Neuron (in vitro differentiated cells): ENCODE measurements around the gene RHBDD3.
"Not testable (repeated sequence)": the region's sequence is repeated elsewhere in the genome, so short reads cannot be mapped to it uniquely, and the experiment has no call there.

Source experiments
- H2AFZ ChIP-seq: one replicate; pipeline ENCODE4 v1.6.1; 2013; ENCODE audit warnings: low read depth, mild to moderate bottlenecking, inconsistent platforms, low read length, moderate library complexity
- H3K27me3 ChIP-seq: one replicate; pipeline ENCODE4 v1.6.1; 2013; ENCODE audit warnings: low read length; ENCODE audit not compliant: insufficient read depth
- H3K36me3 ChIP-seq: one replicate; pipeline ENCODE4 v1.6.1; 2013; ENCODE audit warnings: low read length; ENCODE audit not compliant: insufficient read depth
- H3K4me1 ChIP-seq: one replicate; pipeline ENCODE4 v1.6.1; 2013; ENCODE audit warnings: low read length; ENCODE audit not compliant: insufficient read depth
- H3K4me3 ChIP-seq: 2 replicates; pipeline ENCODE4 v1.5.1; 2013; ENCODE audit warnings: mild to moderate bottlenecking, low read length, moderate library complexity
- H3K9me3 ChIP-seq: one replicate; pipeline ENCODE4 v1.6.1; 2013; ENCODE audit warnings: low read length

Gene RHBDD3

DNA sequence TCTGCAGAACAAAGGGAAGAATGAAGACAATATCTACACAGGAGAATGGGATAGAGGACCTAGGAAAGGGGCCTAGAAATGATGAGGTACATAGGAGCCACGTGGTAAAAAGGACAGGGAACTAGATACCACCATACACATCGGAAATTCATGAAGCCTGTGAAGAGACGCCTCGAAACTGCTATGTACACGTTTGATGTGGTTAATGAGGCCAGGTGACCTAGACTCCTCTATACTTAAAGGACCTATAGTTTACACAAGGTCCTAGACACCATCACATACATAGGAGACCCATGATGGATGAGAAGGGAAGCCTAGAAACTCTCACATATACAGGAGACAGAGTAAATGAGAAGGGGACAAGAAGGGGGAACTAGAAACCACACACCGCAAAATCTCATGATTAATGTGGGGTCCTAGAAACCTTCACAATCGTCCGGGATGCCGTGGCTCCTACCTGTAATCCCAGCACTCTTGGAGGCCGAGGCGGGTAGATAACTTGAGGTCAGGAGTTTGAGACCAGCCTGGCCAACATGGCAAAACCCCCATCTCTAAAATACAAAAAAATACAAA lies 23.8 kb downstream of the RHBDD3 start:
- no peak overlapping the region for H3K4me3 ChIP-seq
- no peaks in the 10 kb centered on the region for H3K4me1 ChIP-seq
- peaks cover 10% of the 10 kb centered on the region for H3K9me3 ChIP-seq
- H3K27me3 ChIP-seq: no peaks in the 10 kb centered on the region
- no peaks in the 10 kb centered on the region for H3K36me3 ChIP-seq
- H2AFZ ChIP-seq: no peak overlapping the region

DNA sequence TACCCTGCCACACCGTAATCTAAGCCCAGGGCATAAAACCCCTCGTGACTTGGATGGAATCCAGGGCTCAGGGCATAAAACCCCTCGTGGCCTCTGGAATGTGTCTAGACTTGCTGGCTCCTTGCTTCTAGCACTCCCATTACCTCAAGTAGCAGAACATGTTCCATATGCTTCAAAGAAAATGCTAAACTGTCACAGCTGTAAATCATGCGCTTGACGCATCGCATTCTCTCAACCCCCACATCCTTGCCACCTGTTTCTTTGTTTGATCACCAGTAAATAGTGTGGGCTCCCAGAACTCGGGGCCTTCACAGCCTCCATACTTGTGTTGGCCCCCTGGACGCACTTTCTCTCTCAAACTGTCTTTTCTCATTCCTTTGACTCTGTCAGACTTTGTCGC lies 27.3 kb downstream of the RHBDD3 start:
- not testable (repeated sequence) for H3K36me3 ChIP-seq, H3K4me1 ChIP-seq, H3K4me3 ChIP-seq, H2AFZ ChIP-seq, H3K9me3 ChIP-seq, H3K27me3 ChIP-seq

DNA sequence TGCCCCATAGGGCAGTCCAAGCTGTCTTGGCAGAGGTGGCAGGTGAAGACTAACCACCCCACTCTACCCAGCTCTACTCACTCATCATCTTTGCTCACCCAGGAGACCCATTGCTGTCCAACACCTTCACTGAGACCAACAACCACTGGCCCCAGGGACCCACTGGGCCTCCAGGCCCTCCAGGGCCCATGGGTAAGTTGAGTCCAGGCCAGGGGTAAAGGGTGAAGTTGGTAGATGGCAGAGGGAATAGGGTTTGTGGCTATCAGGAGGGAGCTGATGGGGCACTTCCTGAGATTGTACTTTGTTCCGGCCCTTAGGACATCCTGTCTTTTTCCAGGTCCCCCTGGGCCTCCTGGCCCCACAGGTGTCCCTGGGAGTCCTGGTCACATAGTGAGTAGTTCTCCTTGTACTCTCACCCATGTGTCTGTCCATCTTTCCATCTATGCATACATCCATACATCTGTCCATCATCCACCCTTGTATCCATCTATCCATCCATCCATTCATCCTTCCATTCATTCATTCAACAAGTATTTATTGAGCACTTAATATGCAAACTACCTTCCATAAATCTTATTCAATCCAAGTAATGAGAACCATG lies 34.4 kb downstream of the RHBDD3 start:
- Histone ChIP-seq H3K4me1 (no peaks in the 10 kb centered on the region), H3K4me3 (no peak overlapping the region), H2AFZ (no peak overlapping the region), H3K36me3 (no peaks in the 10 kb centered on the region), H3K27me3 (no peaks in the 10 kb centered on the region), H3K9me3 (peaks cover 4% of the 10 kb centered on the region)

DNA sequence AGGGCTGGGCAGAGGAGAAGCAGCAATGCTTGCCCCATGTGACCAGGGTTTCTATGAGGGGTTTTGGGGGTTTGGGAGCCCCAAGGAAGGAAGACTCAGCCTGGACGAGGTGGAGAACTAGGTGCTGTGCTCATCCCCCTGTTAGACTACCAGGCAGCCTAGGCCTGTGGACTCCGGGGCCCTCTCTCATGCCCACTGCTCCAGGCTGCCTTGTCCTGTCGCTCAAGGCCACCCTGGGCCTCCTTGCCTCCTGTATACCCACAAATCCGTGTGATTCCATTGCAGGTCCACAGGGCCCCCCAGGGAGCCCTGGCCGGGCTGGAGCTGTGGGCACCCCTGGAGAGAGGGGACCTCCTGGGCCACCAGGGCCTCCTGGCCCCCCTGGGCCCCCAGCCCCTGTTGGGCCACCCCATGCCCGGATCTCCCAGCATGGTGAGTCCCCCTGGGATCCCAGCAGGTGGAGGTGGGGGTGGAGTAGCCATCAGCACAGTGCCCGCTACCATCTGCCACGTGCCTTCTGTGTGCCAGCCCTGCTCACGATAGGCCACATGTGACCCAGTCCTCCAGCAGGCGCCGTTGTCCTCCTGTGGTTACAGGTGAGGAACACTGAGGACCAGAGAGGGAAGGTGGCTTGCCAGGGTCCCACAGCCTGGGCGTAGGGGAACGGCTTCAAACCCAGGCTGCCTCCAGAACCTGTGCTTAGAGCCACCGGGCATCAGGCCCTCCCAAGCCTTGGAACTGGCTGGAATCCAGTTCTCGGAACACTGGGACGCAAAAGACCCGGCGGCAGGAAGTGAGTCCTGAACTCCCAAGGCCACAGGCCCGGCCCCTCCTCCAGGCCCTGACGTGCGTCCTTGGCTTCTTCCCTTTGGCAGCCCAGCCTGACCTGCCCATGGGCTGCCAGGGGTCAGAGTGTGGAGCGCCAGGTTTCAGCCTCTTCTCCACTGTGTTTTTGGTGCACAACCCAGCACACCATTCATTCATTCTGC lies 35.5 kb downstream of the RHBDD3 start:
- H3K9me3 ChIP-seq: peaks cover 4% of the 10 kb centered on the region
- H3K36me3 ChIP-seq: no peaks in the 10 kb centered on the region
- H3K27me3 ChIP-seq: no peaks in the 10 kb centered on the region
- no peak overlapping the region for H2AFZ ChIP-seq
- no peak overlapping the region for H3K4me3 ChIP-seq
- H3K4me1 ChIP-seq: no peaks in the 10 kb centered on the region

DNA sequence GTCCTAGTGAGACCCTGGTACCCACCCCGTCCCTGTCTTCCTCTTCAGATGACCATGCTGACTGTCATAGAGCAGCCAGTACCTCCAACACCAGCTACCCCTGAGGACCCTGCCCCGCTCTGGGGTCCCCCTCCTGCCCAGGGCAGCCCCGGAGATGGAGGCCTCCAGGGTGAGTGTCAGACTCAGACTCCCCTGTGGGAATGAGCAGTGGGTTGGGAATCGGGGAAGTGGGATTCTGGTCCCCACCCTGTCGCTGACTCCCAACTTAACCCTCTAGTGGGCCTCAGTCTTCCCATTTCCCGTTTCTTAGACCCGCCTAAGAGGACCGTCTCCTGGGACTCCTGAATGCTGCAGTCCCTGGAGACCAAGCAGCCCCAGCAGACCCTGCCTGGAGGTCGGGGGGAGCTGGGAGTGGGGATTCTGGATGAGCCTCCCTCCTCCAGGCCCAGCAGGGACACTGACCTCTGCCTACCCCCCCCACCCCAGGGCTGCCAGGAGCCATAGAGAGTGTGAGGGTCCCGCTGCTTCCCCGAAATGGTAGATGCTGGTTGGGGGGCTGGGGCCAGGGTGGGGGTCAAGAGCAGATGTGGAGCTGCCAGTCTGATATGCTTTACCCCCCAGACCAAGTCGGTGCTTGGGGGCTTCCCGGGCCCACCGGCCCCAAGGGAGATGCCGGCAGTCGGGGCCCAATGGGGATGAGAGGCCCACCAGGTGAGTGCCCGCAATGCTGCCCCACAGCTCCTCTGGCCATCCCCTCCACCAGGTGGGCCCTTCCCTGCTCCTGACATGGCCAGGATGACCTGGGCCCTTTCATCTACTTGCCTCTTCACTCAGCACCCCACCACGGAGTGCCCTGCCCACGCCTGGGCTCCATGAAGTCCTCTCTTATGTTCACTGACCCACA lies 36.6 kb downstream of the RHBDD3 start:
- peaks cover 3% of the 10 kb centered on the region for H3K4me1 ChIP-seq
- no peak overlapping the region for H2AFZ ChIP-seq
- no peaks in the 10 kb centered on the region for H3K27me3 ChIP-seq
- H3K36me3 ChIP-seq: no peaks in the 10 kb centered on the region
- peaks cover 4% of the 10 kb centered on the region for H3K9me3 ChIP-seq
- H3K4me3 ChIP-seq: no peak overlapping the region

DNA sequence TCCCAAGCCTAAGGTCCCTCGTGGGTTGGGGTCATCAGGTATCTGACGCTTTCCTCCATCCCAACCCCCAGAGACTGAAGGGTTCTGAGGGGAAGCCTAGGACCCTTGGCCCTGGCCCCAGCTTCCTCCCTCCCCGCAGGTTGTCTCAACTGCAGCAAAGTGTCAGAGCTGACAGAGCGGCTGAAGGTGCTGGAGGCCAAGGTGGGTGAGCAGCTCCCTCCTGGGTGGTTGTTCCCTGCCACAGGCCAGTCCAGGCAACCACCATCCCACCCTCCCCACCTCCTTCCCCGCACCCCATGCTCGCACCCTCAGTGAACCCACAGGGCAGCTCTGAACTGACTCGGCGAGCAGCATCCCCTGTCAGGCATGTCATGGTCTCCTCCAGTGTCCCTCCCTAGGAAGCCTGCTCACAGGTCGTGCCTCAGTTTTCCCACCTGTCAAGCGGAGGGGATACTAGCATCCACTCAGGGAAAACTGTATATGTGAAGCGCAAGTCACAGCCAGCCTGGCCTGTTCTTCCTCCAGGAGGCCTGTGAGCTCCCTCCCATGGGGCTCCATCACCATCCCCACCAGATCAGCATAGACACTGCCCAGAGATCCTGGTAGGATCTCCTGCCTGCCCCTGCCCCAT lies 41.3 kb downstream of the RHBDD3 start:
- Histone ChIP-seq H3K9me3 (no peaks in the 10 kb centered on the region), H3K4me3 (no peak overlapping the region), H3K27me3 (no peaks in the 10 kb centered on the region), H2AFZ (no peak overlapping the region), H3K4me1 (peaks cover 18% of the 10 kb centered on the region), H3K36me3 (no peaks in the 10 kb centered on the region)

DNA sequence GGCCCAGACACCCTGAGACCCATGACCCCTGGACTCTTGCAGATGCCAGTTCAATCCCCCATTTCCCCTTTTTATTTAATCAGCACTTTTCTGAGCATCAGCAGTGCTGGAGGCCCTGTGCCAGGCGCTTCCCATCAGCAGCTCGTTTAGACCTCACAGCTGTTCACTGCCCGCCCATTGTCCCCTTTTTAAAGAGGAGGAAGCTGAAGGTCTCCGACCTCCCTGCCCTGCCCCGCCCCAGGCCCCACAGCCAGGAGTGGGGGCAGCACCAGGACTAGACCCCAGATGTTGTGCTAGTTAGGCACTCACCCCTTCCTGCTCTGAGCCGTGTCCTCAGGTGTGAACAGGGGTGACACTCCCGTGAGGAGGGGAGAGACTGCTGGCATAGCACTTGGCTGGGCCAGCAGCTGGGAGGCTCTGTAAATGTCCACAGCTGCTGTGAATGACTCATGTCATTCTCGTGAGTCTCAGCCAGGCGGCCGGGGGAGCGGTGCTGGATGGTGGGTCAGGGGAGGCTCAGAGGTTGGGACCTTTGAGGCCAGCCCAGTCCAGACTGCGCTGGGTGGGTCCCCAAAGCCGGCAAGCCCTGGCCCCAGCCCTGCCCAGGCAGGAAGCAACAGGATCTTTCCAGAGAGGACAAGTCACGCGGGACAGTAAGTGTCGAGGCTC lies 42.2 kb downstream of the RHBDD3 start:
- H3K27me3 ChIP-seq: no peaks in the 10 kb centered on the region
- H3K4me3 ChIP-seq: no peak overlapping the region
- peaks cover 18% of the 10 kb centered on the region for H3K4me1 ChIP-seq

DNA sequence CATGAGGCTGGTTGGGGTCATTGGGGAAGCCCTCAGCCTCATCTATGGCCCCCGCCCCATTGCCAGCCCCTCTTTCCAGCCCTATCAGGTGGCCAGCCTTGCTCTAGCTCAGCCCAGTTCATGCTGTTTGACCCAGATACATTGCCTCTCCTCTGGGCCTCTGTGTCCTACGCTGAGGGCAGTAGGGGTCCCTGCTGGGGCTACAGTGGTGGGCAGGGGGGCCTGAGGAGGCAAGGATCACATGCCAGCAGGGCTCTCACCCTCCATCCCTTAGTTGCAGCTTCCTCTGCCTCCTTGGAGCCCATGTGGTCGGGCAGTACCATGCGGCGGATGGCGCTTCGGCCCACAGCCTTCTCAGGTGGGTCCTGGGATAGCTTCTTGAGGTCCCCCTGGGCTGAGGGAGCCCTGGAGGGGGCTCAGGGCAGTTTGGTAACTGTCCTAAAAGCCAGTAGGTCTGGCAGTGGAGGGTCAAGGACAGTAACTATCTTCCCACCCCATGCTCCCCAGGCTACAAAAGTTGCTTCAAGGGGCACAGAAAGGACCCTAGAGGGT lies 42.8 kb downstream of the RHBDD3 start:
- no peaks in the 10 kb centered on the region for H3K36me3 ChIP-seq
- H3K9me3 ChIP-seq: no peaks in the 10 kb centered on the region
- H2AFZ ChIP-seq: no peak overlapping the region
- H3K4me1 ChIP-seq: peaks cover 18% of the 10 kb centered on the region
- no peak overlapping the region for H3K4me3 ChIP-seq
- H3K27me3 ChIP-seq: no peaks in the 10 kb centered on the region

More for the DNA sequence above, 42.2 kb downstream of the RHBDD3 start:
- Histone ChIP-seq H3K36me3 (no peaks in the 10 kb centered on the region), H3K9me3 (no peaks in the 10 kb centered on the region), H2AFZ (no peak overlapping the region)

DNA sequence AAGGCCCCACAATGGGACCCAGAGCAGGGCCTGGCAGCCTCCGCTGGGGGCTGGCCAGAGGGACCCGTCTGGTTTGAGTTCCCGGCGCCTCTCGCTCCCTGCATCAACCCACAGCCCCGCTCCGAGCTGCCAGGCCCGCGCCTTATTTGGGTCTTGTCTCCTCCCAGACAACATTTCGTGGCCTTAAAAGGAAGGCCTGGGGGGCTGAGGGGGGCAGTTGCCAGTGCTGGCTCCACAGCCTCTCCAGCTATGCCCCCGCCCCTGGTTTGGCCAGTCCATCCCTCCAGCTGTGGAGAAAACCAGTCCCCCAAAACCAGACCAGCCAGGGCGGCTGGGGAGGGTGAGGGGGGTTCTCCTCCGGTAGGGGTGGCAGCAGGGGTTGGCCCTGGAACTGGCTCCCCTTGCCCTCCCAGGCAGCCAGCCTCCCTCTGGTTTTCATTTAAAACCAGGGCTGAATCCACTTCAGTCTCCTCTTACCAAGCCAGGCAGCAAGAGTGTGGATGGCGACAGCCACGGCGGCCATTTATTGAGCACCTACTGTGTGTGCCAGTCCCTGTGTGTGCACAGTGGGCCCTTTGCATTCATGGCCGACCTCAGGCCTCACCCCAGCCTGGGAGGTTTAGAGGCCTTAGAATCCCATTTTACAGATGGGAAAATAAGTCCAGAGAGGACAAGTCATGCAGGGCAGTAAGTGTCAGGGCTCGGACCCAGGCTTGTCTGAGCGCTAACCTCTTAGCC lies 43.5 kb downstream of the RHBDD3 start:
- peaks cover 18% of the 10 kb centered on the region for H3K4me1 ChIP-seq
- H3K9me3 ChIP-seq: no peaks in the 10 kb centered on the region
- no peak overlapping the region for H2AFZ ChIP-seq
- H3K27me3 ChIP-seq: no peaks in the 10 kb centered on the region
- no peaks in the 10 kb centered on the region for H3K36me3 ChIP-seq
- no peak overlapping the region for H3K4me3 ChIP-seq

DNA sequence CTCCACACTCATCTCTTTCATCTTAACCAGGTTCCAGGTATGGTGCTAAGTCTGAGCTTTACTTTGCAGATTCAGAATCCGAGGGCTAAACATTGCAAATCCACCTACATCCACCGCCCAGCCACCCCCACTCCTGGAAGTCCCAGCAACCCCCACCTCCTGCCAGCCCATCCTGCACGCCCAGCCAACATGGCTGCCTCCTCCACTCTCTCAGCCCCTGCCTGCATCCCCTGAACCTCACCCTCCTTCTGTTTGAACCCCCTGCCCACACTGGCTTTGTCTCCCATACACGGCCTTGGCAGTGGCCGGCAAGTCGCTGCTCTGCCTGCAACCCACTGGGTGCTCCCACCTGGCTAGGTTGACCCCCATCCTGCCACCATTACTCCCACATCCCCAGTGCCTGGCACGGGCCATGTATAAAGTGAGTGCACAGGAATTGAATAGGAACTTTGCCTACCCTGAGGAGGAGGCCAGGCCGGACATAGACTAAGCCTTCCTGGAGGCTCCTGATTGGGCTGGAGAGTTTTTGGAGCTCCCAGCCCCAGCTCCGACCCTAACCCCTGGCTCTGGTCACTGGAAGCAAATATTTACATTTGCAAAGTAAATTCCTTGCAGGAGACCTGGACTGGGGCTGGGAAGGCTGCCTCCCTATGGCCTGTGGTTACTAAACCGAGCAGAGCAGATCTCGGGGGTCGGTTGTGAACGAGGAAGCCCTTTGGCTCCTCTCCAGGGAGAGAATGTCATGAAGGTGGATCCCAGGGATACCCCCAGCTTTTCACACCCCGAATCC lies 47.7 kb downstream of the RHBDD3 start:
- H2AFZ ChIP-seq: no peak overlapping the region
- no peak overlapping the region for H3K4me3 ChIP-seq
- H3K9me3 ChIP-seq: no peaks in the 10 kb centered on the region
- H3K4me1 ChIP-seq: peaks cover 4% of the 10 kb centered on the region
- no peaks in the 10 kb centered on the region for H3K36me3 ChIP-seq
- H3K27me3 ChIP-seq: no peaks in the 10 kb centered on the region

DNA sequence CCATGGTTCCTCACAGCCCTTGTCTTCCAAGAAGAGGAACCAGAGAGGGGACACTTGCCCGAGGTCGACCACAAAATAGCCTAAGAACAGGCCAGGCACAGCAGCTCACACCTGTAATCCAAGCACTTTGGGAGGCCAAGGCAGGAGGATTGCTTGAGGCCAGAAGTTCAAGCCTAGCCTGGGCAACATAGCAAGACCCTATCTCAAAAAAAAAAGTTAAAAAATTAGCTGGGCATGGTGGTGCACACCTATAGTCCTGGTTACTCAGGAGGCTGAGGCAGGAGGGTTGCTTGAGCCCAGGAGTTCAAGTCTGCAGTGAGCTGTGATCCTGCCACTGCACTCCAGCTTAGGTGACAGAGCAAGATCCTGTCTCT lies 48.4 kb downstream of the RHBDD3 start:
- H3K27me3 ChIP-seq, H2AFZ ChIP-seq, H3K9me3 ChIP-seq, H3K4me3 ChIP-seq, H3K36me3 ChIP-seq, H3K4me1 ChIP-seq: not testable (repeated sequence)
